Tibial artery (tissue), 4 donors: ENCODE results near the gene TREM2.
"Not testable (repeated sequence)": the region's sequence is repeated elsewhere in the genome, so short reads cannot be mapped to it uniquely, and the experiment has no call there.

Experiments
- DNase-seq, 2 donors: peaks; one replicate each; pipeline ENCODE4 v3.0.0-alpha.2; 2019
- H3K27ac ChIP-seq, 2 donors: fragments of 200-600 bp; sonication (generic) in 1 of 2; 1 replicate in 1 of 2; 2 replicates in 1 of 2; pipeline ENCODE4 v1.5.1; 2018 to 2019; ENCODE audit warnings: mild to moderate bottlenecking in 1 of 2
- H3K27me3 ChIP-seq, 2 donors: fragments of 200-600 bp; sonication (generic) in 1 of 2; one replicate each; pipeline versions ENCODE4 v1.5.1 to v1.6.0; 2016 to 2019
- H3K36me3 ChIP-seq, 3 donors: fragments of 200-600 bp; sonication (generic) in 2 of 3; one replicate each; pipeline ENCODE4 v1.5.1; 2016 to 2019; ENCODE audit warnings: mild to moderate bottlenecking in 2 of 3
- H3K4me1 ChIP-seq, 4 donors: fragments of 200-600 bp; sonication (generic) in 2 of 4; 1 replicate in 3 of 4; 2 replicates in 1 of 4; pipeline ENCODE4 v1.5.1; 2016 to 2019
- H3K4me3 ChIP-seq, 2 donors: fragments of 200-600 bp; sonication (generic) in 1 of 2; 1 replicate in 1 of 2; 2 replicates in 1 of 2; pipeline ENCODE4 v1.5.1; 2018 to 2019; ENCODE audit warnings: mild to moderate bottlenecking in 2 of 2
- H3K9me3 ChIP-seq, 3 donors: fragments of 200-600 bp; sonication (generic) in 1 of 3; one replicate each; pipeline ENCODE4 v1.5.1; 2016 to 2019
- CTCF ChIP-seq, 2 experiments: fragments of 200-600 bp in 1 of 2; fragments of 450-650 bp in 1 of 2; IDR thresholded peaks; one replicate each; pipeline ENCODE4 v1.5.1; 2017 to 2019; ENCODE audit warnings: antibody characterized with exemption in 2 of 2, mild to moderate bottlenecking in 1 of 2, moderate library complexity in 1 of 2
- intact Hi-C: fragments of 100-400 bp; cut with DNase I; formaldehyde crosslinking; loops from one replicate; pipeline ENCODE4 v1.15.0; 2023; ENCODE audit warnings: low total_unique reads

TREM2 gene

DNA sequence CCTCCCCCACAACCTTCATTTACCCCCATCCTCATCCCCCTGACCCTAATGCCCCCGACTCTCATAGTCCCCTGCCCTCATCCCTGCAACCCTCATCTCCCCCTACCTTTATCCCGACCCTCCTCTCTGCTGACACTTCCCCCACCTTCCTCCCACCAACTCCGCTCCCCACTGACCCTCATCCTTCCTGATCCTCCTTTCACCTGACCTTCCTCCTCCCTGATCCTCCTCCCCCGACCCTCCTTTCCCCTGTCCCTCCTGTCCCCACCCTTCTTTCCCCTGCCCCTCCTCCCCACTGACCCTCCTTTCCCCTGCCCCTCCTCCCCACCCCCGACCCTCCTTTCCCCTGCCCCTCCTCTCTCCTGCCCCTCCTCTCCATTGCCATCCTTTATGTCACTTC is 31.0 kb upstream of the TREM2 start:
- Histone ChIP-seq H3K27ac (no peak overlapping the region), H3K27me3 (peaks cover 0 to 17% of the 10 kb centered on the region in 2 donors), H3K4me3 (no peak overlapping the region), H3K4me1 (no peaks in the 10 kb centered on the region), H3K36me3 (no peaks in the 10 kb centered on the region), H3K9me3 (peaks cover 0 to 12% (median 7%) of the 10 kb centered on the region in 3 donors)
- TF ChIP-seq CTCF (IDR thresholded peaks at IDR 0.05) = no peak
- intact Hi-C loops = no loop called here
- no peak for DNase-seq

GRCh38 chr6:41193171-41193734 is 30.3 kb upstream of the TREM2 start:
- Histone ChIP-seq H3K4me3 (no peak overlapping the region), H3K4me1 (no peaks in the 10 kb centered on the region), H3K27ac (no peak overlapping the region), H3K27me3 (peaks cover 0 to 17% of the 10 kb centered on the region in 2 donors), H3K36me3 (no peaks in the 10 kb centered on the region), H3K9me3 (peaks cover 0 to 12% (median 7%) of the 10 kb centered on the region in 3 donors)
- no peak for DNase-seq
- no peak for TF ChIP-seq CTCF (IDR thresholded peaks at IDR 0.05)
- intact Hi-C loops = no loop called here

DNA sequence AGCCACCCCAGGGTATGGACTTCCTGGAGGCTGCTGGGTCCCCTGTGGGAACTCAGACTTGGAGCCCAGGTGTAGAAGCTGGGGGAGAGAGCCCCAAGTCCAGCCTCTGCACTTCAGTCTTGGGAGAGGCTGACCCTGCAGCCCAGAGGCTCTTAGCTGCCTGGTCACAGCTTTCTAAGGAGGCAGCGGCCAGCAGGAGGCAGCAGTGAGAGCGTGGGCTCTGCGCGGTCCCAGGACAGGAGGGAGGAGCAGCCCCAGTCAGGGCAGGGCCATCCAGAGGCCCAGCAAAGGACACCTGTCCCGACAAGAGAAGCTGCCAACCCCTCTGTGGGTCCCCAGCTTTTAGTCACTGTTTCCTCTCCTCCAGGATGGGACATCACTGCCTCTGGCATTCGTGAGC is 28.7 kb upstream of the TREM2 start:
- DNase-seq = no peak

DNA sequence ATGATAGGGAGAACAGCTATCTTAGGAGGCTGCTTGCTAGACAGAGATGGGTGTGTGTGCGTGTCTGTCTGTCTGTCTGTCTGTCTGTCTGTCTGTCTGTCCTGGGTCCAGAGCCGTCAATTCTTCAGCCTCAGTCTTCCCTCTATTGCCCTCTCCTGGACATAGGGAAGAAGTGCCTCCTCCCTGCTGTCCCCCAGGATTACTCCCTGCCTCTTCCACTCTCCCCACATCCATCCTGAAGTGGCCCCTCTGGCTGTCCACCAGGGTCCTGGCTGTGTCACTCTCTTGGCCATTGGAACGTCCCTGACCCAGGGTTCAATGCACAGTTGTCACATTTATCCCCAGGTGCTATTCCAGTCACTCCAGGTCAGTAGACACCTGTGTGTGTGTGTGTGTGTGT is 27.9 kb upstream of the TREM2 start:
- intact Hi-C loops = no loop called here
- Histone ChIP-seq H3K36me3 (no peaks in the 10 kb centered on the region), H3K4me3 (no peak overlapping the region), H3K9me3 (peaks cover 0 to 12% (median 7%) of the 10 kb centered on the region in 3 donors), H3K4me1 (no peaks in the 10 kb centered on the region), H3K27ac (no peak overlapping the region), H3K27me3 (peaks cover 0 to 17% of the 10 kb centered on the region in 2 donors)
- no peak for DNase-seq
- no peak for TF ChIP-seq CTCF (IDR thresholded peaks at IDR 0.05)

More for the DNA sequence above, 28.7 kb upstream of the TREM2 start:
- intact Hi-C loops = no loop called here
- Histone ChIP-seq H3K36me3 (no peaks in the 10 kb centered on the region), H3K4me1 (no peaks in the 10 kb centered on the region), H3K27me3 (peaks cover 0 to 17% of the 10 kb centered on the region in 2 donors), H3K4me3 (no peak overlapping the region), H3K27ac (no peak overlapping the region), H3K9me3 (peaks cover 0 to 12% (median 7%) of the 10 kb centered on the region in 3 donors)
- TF ChIP-seq CTCF (IDR thresholded peaks at IDR 0.05) = no peak

GRCh38 chr6:41189967-41190366 is 27.1 kb upstream of the TREM2 start:
- Histone ChIP-seq H3K4me3 (no peak overlapping the region), H3K27ac (no peak overlapping the region), H3K9me3 (peaks cover 0 to 12% (median 7%) of the 10 kb centered on the region in 3 donors), H3K27me3 (peaks cover 0 to 17% of the 10 kb centered on the region in 2 donors), H3K4me1 (no peaks in the 10 kb centered on the region), H3K36me3 (no peaks in the 10 kb centered on the region)
- DNase-seq = no peak
- TF ChIP-seq CTCF (IDR thresholded peaks at IDR 0.05) = no peak
- intact Hi-C loops = no loop called here

- H3K36me3 ChIP-seq, H3K4me3 ChIP-seq, H3K27ac ChIP-seq, H3K4me1 ChIP-seq, DNase-seq, intact Hi-C loops: not testable (repeated sequence)
- peaks cover 0 to 12% (median 7%) of the 10 kb centered on the region in 3 donors for H3K9me3 ChIP-seq
- peaks cover 0 to 11% of the 10 kb centered on the region in 2 donors for H3K27me3 ChIP-seq
Observed at GRCh38 chr6:41189046-41189445, 26.1 kb upstream of the TREM2 start.
